ENCODE measurements around the gene OR52E2.
"Not testable (repeated sequence)": the region's sequence is repeated elsewhere in the genome, so short reads cannot be mapped to it uniquely, and the experiment has no call there.

The OR52E2 gene

GRCh38 chr11:5059391-5059790 lies at the start of gene OR52E2:
Gene OR52E2, minus strand, starts transcription at chr11:5059627. Its CDS starts 0 bp downstream, at chr11:5059627.
- DNase-seq (ENCODE audit: low read depth, low spot score), result no peak

DNA sequence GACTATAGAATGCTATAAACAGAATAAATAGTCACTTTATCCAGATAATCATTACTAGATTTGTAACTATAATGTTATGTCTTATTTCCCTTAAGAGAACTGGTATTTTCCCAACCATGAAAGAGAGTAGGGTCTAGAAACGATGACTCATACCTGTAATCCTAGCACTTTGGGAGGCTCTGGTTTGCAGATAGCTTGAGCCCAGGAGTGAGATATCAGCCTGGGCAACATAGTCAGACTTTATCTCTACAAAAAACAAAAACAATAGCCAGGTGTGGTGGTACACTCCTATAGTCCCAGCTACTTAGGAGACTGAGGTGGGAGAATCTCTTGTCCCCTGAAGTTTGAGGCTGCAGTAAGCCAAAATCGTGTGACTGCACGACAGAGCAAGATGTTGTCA lies 47.9 kb upstream of the OR52E2 start:
- DNase-seq (ENCODE audit: low read depth, low spot score), result no peak

DNA sequence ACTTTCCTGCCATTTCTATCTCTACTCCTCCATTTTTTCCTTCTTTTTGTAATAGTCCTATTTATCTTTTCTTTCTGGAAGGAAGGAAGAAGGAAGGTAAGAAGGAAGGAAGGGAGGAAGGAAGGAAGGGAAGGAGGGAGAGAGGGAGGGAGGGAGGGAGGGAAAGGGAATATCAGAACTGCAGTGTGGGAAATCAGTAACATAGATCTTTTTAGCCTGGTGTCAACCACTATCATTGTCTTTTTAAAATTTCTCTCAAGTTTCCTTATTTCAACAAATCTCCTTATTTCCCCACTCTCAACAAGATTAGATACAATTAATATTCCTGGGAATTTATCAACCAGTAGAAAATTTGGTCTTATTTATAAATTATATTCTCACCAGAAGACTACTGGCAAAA lies 43.6 kb upstream of the OR52E2 start:
- no peak for DNase-seq (ENCODE audit: low read depth, low spot score)

DNA sequence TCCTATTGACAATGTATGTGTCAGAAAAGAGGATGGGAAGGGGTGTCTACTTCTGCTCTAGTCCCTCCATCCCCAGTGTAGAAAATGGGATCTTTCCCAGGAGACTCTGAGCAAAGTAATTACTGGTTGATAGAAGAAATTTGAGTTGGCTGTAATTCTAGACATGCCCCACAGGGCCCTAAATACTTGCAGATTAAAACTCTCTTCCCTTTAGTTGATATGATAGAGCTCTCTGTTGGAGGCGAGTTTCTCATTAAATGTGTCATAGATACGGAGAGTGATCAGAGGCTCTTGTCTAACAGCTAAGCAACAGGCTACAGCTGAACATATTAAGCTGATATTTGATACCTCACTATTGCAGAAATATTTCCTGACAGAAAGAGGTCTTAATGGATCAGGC lies 42.8 kb upstream of the OR52E2 start:
- no peak for DNase-seq (ENCODE audit: low read depth, low spot score)

DNA sequence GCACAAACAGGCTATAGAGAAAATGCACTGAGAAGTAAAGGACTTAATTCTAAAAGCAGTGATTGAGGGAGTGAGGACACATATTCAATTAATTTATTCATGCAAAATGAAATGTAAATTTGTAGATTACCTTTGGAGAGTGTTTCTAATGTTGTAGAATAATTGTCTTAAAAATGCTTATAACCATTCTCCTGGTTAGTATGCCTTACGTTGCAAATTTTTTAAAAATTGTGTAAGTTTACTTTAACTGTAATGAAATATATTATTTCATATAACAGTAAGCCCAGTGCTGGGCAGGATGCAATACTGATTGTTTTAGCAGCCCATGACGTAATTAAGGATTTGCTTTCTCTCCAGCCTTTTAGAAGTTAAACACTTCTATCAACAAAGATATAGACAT lies 36.6 kb upstream of the OR52E2 start:
- DNase-seq (ENCODE audit: low read depth, low spot score), result no peak

DNA sequence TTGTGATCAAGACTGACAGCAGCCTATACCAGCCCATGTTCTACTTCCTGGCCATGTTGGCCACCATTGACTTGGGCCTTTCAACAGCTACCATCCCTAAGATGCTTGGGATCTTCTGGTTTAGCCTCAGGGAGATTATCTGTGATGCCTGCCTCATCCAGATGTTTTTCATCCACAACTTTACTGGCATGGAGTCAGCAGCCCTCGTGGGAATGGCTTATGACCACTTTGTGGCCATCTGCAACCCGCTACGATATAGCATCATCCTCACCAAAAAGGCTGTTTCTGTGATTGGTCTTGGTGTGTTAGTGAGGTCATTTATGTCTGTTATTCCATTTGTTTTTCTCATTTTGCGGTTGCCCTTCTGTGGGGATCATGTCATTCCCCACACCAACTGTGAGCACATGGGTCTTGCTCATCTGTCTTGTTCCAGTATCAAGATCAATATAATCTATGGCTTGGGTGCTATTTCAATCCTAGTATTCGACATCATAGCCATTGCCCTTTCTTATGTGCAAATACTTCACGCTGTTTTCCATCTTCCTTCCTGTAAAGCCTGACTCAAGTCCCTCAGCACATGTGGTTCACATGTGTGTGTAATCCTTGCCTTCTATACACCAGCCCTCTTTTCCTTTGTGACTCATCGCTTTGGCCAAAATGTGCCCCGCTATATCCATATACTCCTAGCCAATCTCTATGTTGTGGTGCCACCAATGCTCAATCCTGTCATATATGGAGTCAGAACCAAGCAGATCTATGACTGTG lies 33.6 kb upstream of the OR52E2 start:
- DNase-seq (ENCODE audit: low read depth, low spot score), result no peak

- DNase-seq (ENCODE audit: low read depth, low spot score), result no peak
Measured at GRCh38 chr11:5090668-5091067, 31.2 kb upstream of the OR52E2 start.

DNA sequence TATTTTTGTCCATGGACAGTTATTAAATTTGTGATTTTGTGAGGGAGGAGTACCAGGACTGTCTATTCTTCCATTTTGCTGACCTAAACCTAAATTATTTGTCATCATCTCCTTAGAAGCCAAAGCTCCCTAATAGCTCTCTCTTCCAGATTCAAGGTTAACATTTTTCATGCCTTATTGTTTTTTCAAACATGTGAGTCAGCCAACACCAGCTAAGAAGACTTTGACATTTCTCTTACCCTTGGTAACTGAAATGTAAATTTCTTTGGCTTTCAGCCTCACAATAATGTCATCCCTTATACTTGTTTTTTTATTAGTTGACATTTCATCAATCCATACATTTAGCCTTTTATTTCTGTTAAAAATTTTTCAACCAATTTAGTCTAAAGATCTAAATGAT lies 29.1 kb upstream of the OR52E2 start:
- no peak for DNase-seq (ENCODE audit: low read depth, low spot score)

DNA sequence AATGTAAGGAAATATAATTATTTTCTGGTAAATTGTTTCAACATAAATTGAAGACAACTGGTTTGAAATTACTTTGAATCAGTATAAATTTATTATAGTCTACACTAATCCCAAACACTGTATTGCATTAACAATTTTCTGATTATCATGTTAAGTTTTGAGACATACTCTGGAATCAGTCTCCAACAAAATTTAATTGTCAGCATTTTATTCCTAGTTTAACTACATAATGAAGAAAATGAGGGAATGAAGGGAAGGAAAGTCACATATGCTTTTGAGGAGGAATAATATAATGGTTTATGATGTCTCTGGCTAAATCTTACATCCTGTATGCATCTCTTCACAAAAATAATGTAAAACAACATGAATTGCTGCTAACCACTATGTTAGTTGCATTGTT lies 24.2 kb upstream of the OR52E2 start:
- DNase-seq (ENCODE audit: low read depth, low spot score), result no peak

DNA sequence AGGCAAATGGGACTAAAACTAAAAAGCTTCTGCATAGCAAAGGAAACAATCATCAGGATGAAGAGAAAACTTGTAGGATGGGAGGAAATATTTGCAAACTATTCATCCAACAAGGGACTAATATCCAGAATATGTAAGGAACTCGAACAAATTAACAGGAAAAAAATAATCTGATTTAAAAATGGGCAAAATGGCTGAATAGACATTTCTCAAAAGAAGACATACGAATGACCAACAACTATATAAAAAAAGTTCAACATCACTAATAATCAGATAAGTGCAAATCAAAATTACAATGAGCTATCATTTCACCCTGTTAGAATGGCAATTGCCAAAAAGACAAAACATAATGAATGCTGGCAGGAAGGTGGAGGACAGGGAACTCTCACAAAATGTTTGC lies 22.0 kb upstream of the OR52E2 start:
- DNase-seq (ENCODE audit: low read depth, low spot score), result no peak

DNA sequence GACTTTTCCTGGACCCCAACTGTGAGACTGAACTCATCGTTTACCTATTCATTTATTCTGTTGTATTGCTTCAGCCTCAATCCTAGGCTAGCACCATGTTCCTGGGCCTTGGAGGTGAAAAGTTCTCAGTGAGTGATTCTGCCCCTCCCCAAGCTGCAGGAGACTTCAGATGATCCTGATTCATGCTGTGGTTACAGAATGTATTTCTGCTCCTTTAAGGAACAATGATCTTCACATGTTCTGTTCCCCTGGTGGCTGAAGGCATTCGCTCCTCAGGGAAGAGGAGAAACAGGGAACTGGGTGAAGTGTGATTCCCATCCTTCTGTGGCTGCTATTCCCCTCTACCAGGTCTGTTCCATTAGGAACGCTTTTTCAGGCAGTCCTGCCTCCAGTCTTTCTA lies 12.4 kb upstream of the OR52E2 start:
- DNase-seq (ENCODE audit: low read depth, low spot score), result no peak

DNA sequence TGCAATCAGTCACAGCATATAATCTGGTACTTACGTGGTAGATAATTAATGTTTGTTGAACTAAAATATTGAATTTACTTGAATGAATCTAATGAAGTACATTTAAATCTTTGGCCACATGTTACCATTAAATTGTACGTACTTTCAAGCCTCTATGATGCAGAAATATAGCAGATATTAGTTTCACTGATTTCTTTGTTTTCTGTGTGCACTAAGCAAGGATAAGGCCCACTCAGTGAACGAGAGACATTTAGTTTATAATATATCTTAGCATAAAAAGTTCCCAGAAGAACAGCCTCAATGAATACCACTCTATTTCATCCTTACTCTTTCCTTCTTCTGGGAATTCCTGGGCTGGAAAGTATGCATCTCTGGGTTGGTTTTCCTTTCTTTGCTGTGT lies 9.8 kb upstream of the OR52E2 start, which contains the start of gene OR52E1:
TSS of gene OR52E1 (plus strand) at position 301 of the 400 bp plus-strand sequence.
- no peak for DNase-seq (ENCODE audit: low read depth, low spot score)

GRCh38 chr11:5065027-5065426 lies 5.6 kb upstream of the OR52E2 start:
- no peak for DNase-seq (ENCODE audit: low read depth, low spot score)

GRCh38 chr11:5058679-5059078 lies 748 bp downstream of the OR52E2 start:
- DNase-seq (ENCODE audit: low read depth, low spot score), result not testable (repeated sequence)

DNA sequence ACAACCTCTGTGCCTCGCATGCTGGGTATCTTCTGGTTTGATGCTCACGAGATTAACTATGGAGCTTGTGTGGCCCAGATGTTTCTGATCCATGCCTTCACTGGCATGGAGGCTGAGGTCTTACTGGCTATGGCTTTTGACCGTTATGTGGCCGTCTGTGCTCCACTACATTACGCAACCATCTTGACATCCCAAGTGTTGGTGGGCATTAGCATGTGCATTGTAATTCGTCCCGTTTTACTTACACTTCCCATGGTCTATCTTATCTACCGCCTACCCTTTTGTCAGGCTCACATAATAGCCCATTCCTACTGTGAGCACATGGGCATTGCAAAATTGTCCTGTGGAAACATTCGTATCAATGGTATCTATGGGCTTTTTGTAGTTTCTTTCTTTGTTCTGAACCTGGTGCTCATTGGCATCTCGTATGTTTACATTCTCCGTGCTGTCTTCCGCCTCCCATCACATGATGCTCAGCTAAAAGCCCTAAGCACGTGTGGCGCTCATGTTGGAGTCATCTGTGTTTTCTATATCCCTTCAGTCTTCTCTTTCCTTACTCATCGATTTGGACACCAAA lies 12.6 kb downstream of the OR52E2 start:
- no peak for DNase-seq (ENCODE audit: low read depth, low spot score)

DNA sequence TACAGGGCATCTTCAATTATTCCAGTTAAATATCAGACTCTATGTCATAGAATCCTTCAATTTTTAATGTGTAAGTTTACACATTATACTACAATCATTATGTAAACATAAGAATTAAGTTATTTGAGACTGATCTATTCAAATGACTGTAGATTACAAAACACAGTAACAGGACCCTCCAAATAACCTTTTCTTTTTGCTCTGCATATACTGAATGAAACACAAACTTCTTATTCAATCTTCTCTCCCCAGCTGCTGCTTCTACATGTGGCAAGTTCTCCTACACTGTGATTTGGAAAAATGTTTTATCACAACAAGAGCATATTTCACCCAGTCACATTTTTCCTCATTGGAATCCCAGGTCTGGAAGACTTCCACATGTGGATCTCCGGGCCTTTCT lies 13.2 kb downstream of the OR52E2 start, which contains the start of gene OR52J3:
TSS of gene OR52J3 (plus strand) at position 301 of the 400 bp plus-strand sequence. CDS start at position 301, 0 bp downstream.
- DNase-seq (ENCODE audit: low read depth, low spot score), result no peak

DNA sequence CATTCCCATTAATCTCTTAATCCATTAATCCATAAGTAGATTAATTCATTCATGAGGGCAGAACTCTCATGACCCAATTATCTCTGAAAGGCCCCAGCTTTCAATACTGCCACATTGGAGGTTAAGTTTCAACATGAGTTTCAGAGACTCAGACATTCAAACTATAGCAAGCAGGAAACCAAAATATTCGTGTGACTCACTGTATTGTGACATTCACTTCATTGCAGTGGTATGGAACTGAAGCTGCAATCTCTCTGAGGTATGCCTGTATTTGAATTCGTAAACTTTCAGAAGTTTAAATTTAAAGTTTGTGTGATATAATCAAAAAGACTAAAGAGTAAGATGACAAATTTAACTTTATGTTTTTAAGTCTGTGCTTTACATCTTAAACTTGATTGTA lies 16.0 kb downstream of the OR52E2 start:
- no peak for DNase-seq (ENCODE audit: low read depth, low spot score)

DNA sequence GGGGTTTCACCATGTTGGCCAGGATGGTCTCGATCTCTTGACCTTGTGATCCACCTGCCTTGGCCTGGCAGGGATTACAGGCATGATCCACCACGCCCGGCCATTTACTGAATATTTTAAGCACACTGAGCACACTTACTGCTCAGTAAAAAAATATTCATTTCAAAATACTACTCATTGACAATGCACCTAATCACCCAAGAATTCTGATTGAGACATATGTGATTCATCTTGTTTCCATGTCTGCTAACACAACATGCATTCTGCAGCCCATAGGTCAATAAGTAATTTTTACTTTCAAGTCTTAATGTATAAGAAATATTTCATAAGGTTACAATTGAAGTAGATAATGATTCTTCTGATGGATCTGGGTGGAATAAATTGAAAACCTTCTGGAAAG lies 17.3 kb downstream of the OR52E2 start:
- DNase-seq (ENCODE audit: low read depth, low spot score), result no peak

DNA sequence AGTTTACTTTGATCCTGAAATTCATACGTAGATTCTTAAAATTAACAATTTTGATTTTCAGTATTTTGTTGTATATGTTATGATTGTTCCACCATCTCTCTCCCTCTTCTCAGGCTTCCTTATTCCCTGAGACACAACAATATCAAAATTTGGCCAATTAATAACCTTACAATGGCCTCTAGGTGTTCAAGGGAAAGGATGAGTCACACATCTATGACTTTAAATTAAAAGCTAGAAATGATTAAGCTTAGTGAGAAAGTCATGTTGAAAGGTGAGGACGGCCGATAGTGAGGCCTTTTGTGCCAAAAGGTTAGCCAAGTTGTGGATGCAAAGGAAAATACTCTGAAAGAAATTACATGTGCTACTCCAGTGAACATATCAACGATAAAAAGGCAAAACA lies 18.6 kb downstream of the OR52E2 start:
- DNase-seq (ENCODE audit: low read depth, low spot score), result no peak

- no peak for DNase-seq (ENCODE audit: low read depth, low spot score)
Measured at GRCh38 chr11:5038341-5038740, 21.1 kb downstream of the OR52E2 start.

GRCh38 chr11:5037926-5038325 lies 21.5 kb downstream of the OR52E2 start:
- no peak for DNase-seq (ENCODE audit: low read depth, low spot score)

GRCh38 chr11:5036669-5037068 lies 22.8 kb downstream of the OR52E2 start:
- DNase-seq (ENCODE audit: low read depth, low spot score), result no peak

- no peak for DNase-seq (ENCODE audit: low read depth, low spot score)
Measured at GRCh38 chr11:5021996-5022395, 37.4 kb downstream of the OR52E2 start.

Data from brain pericyte (primary cell).